GM20000 (cell line): ENCODE results near the gene CDH12.
"Not testable (repeated sequence)": the region's sequence is repeated elsewhere in the genome, so short reads cannot be mapped to it uniquely, and the experiment has no call there.

Experiments
- DNase-seq: peaks from one replicate; pipeline ENCODE4 v3.0.0; 2012; ENCODE audit warnings: low spot score
- CTCF ChIP-seq: IDR thresholded peaks from 2 replicates; pipeline ENCODE4 v1.5.1; 2012; ENCODE audit warnings: mild to moderate bottlenecking, control low read depth; ENCODE audit errors: extremely low read depth, missing control alignments

The CDH12 gene

GRCh38 chr5:22033066-22033465 is 820.1 kb downstream of the CDH12 start:
- DNase-seq = no peak
- no peak for TF ChIP-seq CTCF

GRCh38 chr5:22023784-22024183 is 829.4 kb downstream of the CDH12 start:
- DNase-seq = no peak
- no peak for TF ChIP-seq CTCF

- not testable (repeated sequence) for DNase-seq
These were observed 840.3 kb downstream of the CDH12 start for GRCh38 chr5:22012893-22013292.

GRCh38 chr5:22010808-22011207 is 842.3 kb downstream of the CDH12 start:
- DNase-seq = not testable (repeated sequence)

- DNase-seq = not testable (repeated sequence)
These were observed 852.0 kb downstream of the CDH12 start for GRCh38 chr5:22001097-22001496.

GRCh38 chr5:21985799-21986198 is 867.3 kb downstream of the CDH12 start:
- not testable (repeated sequence) for DNase-seq

DNA sequence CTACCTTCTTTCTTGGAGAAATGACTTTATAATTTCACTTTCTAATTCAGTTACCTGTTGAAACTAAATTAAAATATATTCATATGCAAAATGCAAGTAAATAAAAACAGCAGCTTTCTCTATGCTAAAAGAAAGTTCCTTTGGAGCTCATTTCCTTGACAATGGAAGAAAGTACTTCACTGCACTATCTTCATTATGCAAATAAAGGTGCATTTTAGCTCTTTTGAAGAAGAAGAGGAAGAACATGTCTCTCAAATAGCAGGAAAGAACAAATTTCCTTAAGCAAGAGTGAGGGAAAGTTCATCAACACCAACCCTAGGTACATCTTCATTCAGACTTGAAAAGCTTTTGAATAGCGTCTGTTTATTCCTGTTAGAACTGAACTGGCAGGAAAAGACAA is 901.6 kb downstream of the CDH12 start:
- not testable (repeated sequence) for DNase-seq

GRCh38 chr5:21931116-21931515 is 922.0 kb downstream of the CDH12 start:
- TF ChIP-seq CTCF = no peak
- no peak for DNase-seq

- peak; percentile 38 for DNase-seq
- peak; percentile 45 for TF ChIP-seq CTCF
These were observed 933.6 kb downstream of the CDH12 start for GRCh38 chr5:21919414-21920022.

GRCh38 chr5:21918451-21918850 is 934.7 kb downstream of the CDH12 start:
- DNase-seq = no peak
- no peak for TF ChIP-seq CTCF
